ENCODE results near the gene PRKAR1B. TPM values are rescaled to one million over a fixed set of nuclear protein-coding genes. Genes with fewer than 3 reads are reported as not detected.
A peak's percentile ranks its signal among the peaks of the same experiment; 100 is the strongest.

PRKAR1B gene
- total RNA-seq, 1 donor from 2014 or later, result 17.0 TPM

- ATAC-seq, result peak; percentile 32
These were observed 125.3 kb downstream of the PRKAR1B start for GRCh38 chr7:601595-602340.

- no peak for ATAC-seq
These were observed 126.0 kb downstream of the PRKAR1B start for GRCh38 chr7:601036-601594.

- ATAC-seq, result no peak
These were observed 126.7 kb downstream of the PRKAR1B start for GRCh38 chr7:600149-601035.

- ATAC-seq, result no peak
These were observed 128.2 kb downstream of the PRKAR1B start for GRCh38 chr7:598899-599298.

GRCh38 chr7:597348-598178 lies 129.5 kb downstream of the PRKAR1B start:
- no peak for ATAC-seq

- no peak for ATAC-seq
These were observed 130.3 kb downstream of the PRKAR1B start for GRCh38 chr7:596819-597182.

- ATAC-seq, result no peak
These were observed 130.8 kb downstream of the PRKAR1B start for GRCh38 chr7:596071-596818.

- ATAC-seq, result no peak
These were observed 131.5 kb downstream of the PRKAR1B start for GRCh38 chr7:595621-596010.

GRCh38 chr7:594920-595620 lies 132.0 kb downstream of the PRKAR1B start:
- ATAC-seq, result no peak

- ATAC-seq, result no peak
These were observed 132.7 kb downstream of the PRKAR1B start for GRCh38 chr7:594212-594913.

- no peak for ATAC-seq
These were observed 133.6 kb downstream of the PRKAR1B start for GRCh38 chr7:593324-594115.

GRCh38 chr7:591856-592628 lies 135.0 kb downstream of the PRKAR1B start:
- no peak for ATAC-seq

GRCh38 chr7:590731-591551 lies 136.1 kb downstream of the PRKAR1B start:
- ATAC-seq, result no peak

GRCh38 chr7:589781-590575 lies 137.1 kb downstream of the PRKAR1B start:
- no peak for ATAC-seq

- no peak for ATAC-seq
These were observed 139.3 kb downstream of the PRKAR1B start for GRCh38 chr7:587767-588166.

- no peak for ATAC-seq
These were observed 140.6 kb downstream of the PRKAR1B start for GRCh38 chr7:586494-586893.

- ATAC-seq, result no peak
These were observed 141.2 kb downstream of the PRKAR1B start for GRCh38 chr7:585873-586272.

All from esophagus mucosa (tissue), 1 donor.